ENCODE measurements around the gene PDK4. TPM values are rescaled to one million over a fixed set of nuclear protein-coding genes. Genes with fewer than 3 reads are reported as not detected.
A peak's percentile ranks its signal among the peaks of the same experiment; 100 is the strongest.

The PDK4 gene
- total and polyA plus RNA-seq, 2 donors from 2014 or later, result 45.0 to 106 TPM

DNA sequence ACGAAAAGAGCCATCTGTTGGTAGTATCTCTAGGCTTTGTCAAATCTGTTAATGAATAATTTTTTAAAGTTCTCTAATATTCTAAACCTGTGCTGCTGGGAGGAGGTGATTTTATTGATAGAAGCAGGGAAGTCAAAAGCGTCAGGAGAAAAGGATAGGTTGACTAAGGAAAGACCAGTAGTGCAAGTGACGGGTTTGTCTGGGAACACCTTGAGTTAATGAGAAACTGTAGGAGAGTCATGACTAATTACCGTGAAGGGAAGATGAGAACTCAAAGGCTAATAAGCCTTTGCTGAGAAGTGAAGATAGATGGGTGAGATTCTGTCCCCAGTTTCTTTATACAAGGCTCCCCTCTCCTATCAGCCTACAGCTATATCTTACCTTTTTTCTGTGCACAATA lies 5.0 kb upstream of the PDK4 start:
- FAIRE-seq, result no peak

DNA sequence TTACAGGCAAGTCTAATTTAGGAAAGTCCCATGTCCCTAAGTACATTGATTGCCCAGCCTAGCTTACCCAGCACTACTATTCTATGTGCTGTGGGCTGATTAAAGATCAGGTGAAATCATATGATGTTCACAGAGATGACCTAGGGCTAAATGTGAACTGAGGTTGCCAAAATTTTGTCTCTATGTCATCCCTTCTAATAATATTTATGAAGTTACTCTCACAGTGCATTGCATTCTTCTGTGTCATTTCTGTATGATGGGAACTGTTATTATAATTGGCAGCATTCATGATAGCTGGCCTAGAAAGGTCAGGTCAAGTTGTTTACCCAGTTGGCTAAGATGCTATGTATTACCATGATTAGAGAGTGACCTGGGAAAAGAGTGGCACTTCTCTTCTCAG lies 2.8 kb upstream of the PDK4 start:
- TF ChIP-seq, protein P1, sequence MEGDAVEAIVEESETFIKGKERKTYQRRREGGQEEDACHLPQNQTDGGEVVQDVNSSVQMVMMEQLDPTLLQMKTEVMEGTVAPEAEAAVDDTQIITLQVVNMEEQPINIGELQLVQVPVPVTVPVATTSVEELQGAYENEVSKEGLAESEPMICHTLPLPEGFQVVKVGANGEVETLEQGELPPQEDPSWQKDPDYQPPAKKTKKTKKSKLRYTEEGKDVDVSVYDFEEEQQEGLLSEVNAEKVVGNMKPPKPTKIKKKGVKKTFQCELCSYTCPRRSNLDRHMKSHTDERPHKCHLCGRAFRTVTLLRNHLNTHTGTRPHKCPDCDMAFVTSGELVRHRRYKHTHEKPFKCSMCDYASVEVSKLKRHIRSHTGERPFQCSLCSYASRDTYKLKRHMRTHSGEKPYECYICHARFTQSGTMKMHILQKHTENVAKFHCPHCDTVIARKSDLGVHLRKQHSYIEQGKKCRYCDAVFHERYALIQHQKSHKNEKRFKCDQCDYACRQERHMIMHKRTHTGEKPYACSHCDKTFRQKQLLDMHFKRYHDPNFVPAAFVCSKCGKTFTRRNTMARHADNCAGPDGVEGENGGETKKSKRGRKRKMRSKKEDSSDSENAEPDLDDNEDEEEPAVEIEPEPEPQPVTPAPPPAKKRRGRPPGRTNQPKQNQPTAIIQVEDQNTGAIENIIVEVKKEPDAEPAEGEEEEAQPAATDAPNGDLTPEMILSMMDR (IDR thresholded peaks at IDR 0.05; ENCODE audit: borderline replicate concordance, extremely low read depth, insufficient read depth), result no peak
- Histone ChIP-seq H3K4me3 (ENCODE audit: low read length in 3 of 3) (no peak overlapping the region), H3K27ac (ENCODE audit: low read depth in 2 of 2, low read length in 2 of 2) (no peak overlapping the region), H3K4me1 (ENCODE audit: control insufficient read depth in 2 of 3, insufficient read depth in 2 of 3, low read depth in 1 of 3, low read length in 3 of 3) (peaks cover 0 to 11% (median 0%) of the 10 kb centered on the region in 3 donors), H3K36me3 (ENCODE audit: control insufficient read depth in 2 of 3, insufficient read depth in 3 of 3, low read length in 3 of 3) (peaks cover 0 to 6% (median 4%) of the 10 kb centered on the region in 3 donors), H3K9ac (ENCODE audit: low read length in 3 of 3) (no peak overlapping the region), H3K9me3 (ENCODE audit: control insufficient read depth in 2 of 3, insufficient read depth in 1 of 3, low read length in 3 of 3) (no peaks in the 10 kb centered on the region), H3K27me3 (ENCODE audit: control insufficient read depth, insufficient read depth, low read length) (no peaks in the 10 kb centered on the region)
- no peak for FAIRE-seq
- DNase-seq, result no peak
- intact Hi-C loops (cut with DNase I), result no loop called here

More for the DNA sequence above, 5.0 kb upstream of the PDK4 start:
- peaks cover 0 to 4% (median 0%) of the 10 kb centered on the region in 3 donors for H3K4me1 ChIP-seq (ENCODE audit: control insufficient read depth in 2 of 3, insufficient read depth in 2 of 3, low read depth in 1 of 3, low read length in 3 of 3)
- TF ChIP-seq, protein P1 (IDR thresholded peaks at IDR 0.05; ENCODE audit: borderline replicate concordance, extremely low read depth, insufficient read depth), result no peak
- peak overlapping the region in 1 of 3 donors; percentile 24 for H3K9ac ChIP-seq (ENCODE audit: low read length in 3 of 3)
- intact Hi-C loops (cut with DNase I), result no loop called here
- H3K27me3 ChIP-seq (ENCODE audit: control insufficient read depth, insufficient read depth, low read length), result no peaks in the 10 kb centered on the region
- peak in 2 of 5 donors; percentile 57 to 63 for DNase-seq
- H3K9me3 ChIP-seq (ENCODE audit: control insufficient read depth in 2 of 3, insufficient read depth in 1 of 3, low read length in 3 of 3), result no peaks in the 10 kb centered on the region
- H3K36me3 ChIP-seq (ENCODE audit: control insufficient read depth in 2 of 3, insufficient read depth in 3 of 3, low read length in 3 of 3), result no peaks in the 10 kb centered on the region
- no peak overlapping the region for H3K27ac ChIP-seq (ENCODE audit: low read depth in 2 of 2, low read length in 2 of 2)
- no peak overlapping the region for H3K4me3 ChIP-seq (ENCODE audit: low read length in 3 of 3)

DNA sequence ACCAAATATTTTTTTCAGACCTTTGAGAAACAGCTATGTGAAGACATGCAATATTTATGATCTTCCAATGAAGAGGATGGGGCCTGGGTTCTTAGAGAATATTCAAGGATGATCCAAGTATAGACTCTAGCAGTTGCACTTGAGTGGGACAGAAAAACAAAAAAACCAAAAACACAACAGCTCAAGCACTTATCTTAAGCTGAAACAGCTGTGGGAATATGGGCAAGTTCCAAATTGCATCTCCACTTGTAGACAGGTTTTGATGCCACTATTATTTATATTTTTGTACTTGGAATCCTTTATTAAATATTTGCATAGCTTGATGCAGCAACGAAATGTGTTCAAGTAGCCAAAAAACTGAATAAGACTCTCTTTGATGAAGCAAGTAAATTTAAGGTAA lies 2.2 kb upstream of the PDK4 start:
- Histone ChIP-seq H3K36me3 (ENCODE audit: control insufficient read depth in 2 of 3, insufficient read depth in 3 of 3, low read length in 3 of 3) (peaks cover 0 to 8% (median 6%) of the 10 kb centered on the region in 3 donors), H3K4me3 (ENCODE audit: low read length in 3 of 3) (no peak overlapping the region), H3K27me3 (ENCODE audit: control insufficient read depth, insufficient read depth, low read length) (no peaks in the 10 kb centered on the region), H3K9ac (ENCODE audit: low read length in 3 of 3) (no peak overlapping the region), H3K4me1 (ENCODE audit: control insufficient read depth in 2 of 3, insufficient read depth in 2 of 3, low read depth in 1 of 3, low read length in 3 of 3) (peaks cover 0 to 12% (median 0%) of the 10 kb centered on the region in 3 donors), H3K27ac (ENCODE audit: low read depth in 2 of 2, low read length in 2 of 2) (no peak overlapping the region), H3K9me3 (ENCODE audit: control insufficient read depth in 2 of 3, insufficient read depth in 1 of 3, low read length in 3 of 3) (no peaks in the 10 kb centered on the region)
- FAIRE-seq (no peak), DNase-seq (no peak)
- intact Hi-C loops (cut with DNase I), result no loop called here
- TF ChIP-seq, protein P1 (IDR thresholded peaks at IDR 0.05; ENCODE audit: borderline replicate concordance, extremely low read depth, insufficient read depth), result no peak

DNA sequence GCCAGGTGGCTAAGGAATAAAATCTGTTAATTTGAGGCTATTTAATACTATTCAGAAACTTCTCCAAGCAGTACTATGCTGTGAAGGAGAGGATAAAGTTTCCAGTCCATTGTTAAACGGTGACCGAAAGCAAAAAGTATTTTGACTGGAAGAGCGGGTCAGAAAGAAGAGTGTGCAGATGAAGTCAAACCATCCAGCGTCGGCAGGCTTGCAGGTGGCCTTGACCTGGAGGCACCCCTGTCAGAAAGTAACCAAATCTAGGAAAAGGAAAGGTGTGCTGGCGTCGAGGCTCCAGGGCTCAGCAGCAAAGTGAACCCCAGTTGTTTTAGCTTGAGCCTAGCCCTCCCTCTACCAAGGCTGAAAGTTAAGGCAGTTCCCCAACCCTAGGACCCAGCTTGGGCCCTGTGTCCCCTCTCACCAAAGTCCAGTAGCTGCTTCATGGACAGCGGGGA lies 544 bp downstream of the PDK4 start:
- TF ChIP-seq, protein P1 (IDR thresholded peaks at IDR 0.05; ENCODE audit: borderline replicate concordance, extremely low read depth, insufficient read depth), result no peak
- intact Hi-C loops (cut with DNase I), result no loop called here
- H3K27ac ChIP-seq (ENCODE audit: low read depth in 2 of 2, low read length in 2 of 2), result peak overlapping the region; percentile 98
- peak in 2 of 5 donors; percentile 39 to 66 for DNase-seq
- peaks cover 0 to 18% (median 3%) of the 10 kb centered on the region in 3 donors for H3K4me1 ChIP-seq (ENCODE audit: control insufficient read depth in 2 of 3, insufficient read depth in 2 of 3, low read depth in 1 of 3, low read length in 3 of 3)
- H3K27me3 ChIP-seq (ENCODE audit: control insufficient read depth, insufficient read depth, low read length), result no peaks in the 10 kb centered on the region
- no peaks in the 10 kb centered on the region for H3K9me3 ChIP-seq (ENCODE audit: control insufficient read depth in 2 of 3, insufficient read depth in 1 of 3, low read length in 3 of 3)
- peak overlapping the region; percentile 47 to 99 (median 81) for H3K9ac ChIP-seq (ENCODE audit: low read length in 3 of 3)
- FAIRE-seq, result no peak
- peaks cover 0 to 26% (median 26%) of the 10 kb centered on the region in 3 donors for H3K36me3 ChIP-seq (ENCODE audit: control insufficient read depth in 2 of 3, insufficient read depth in 3 of 3, low read length in 3 of 3)
- peak overlapping the region; percentile 83 to 99 (median 94) for H3K4me3 ChIP-seq (ENCODE audit: low read length in 3 of 3)

Data from kidney (tissue), 14 donors.